IPS-18c (cell line): ENCODE measurements around the gene CACNA1C.
"Not testable (repeated sequence)": the region's sequence is repeated elsewhere in the genome, so short reads cannot be mapped to it uniquely, and the experiment has no call there.

Experiments used
- H3K4me3 ChIP-seq: 2 replicates; pipeline ENCODE4 v1.7.0; 2013; ENCODE audit warnings: low read depth, mild to moderate bottlenecking, low read length, moderate library complexity; ENCODE audit not compliant: insufficient read depth
- H3K9me3 ChIP-seq: one replicate; pipeline ENCODE4 v1.6.1; 2013; ENCODE audit warnings: mild to moderate bottlenecking, low read length, moderate library complexity; ENCODE audit not compliant: control insufficient read depth, insufficient read depth

CACNA1C gene

DNA sequence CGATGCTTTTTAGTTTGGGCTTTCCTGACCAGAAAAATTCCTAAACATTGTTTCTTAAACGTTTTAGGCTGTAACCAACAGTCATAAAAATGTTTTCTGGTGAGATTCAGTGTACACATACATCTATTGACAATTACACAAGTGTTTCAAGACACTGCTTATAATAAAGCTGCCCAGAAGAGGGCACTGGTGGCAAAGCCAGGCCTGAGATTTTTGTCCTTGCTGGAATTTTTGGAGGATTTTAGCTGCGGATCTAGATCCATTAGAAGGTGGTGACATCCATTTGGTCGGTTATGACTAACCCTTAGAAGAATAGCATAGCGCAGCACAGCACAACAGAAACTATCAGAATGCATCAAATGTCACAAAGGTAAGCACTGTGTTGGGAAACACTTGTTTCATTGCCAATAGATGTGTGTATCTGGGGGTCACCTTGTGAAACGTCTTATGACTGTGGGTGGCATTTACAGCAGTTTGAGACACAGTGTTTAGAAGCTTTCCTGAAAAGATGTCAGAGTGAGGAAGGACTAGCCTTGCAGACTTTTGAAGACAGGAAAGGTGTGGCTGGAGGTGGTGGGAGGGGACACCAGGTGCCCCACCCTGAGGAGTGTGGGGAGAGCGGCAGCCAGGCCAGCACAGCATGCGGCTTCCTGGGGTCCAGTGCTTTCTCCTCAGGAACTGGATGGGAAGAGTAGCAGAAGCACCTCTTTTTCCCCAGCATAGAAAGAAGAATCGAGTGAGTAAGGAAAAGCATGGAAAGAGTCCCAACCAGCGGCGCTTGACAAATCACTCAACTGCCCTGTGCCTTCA is 687.2 kb downstream of the CACNA1C start:
- peaks cover 1% of the 10 kb centered on the region for H3K9me3 ChIP-seq
- no peak overlapping the region for H3K4me3 ChIP-seq

GRCh38 chr12:2742037-2742436 is 689.2 kb downstream of the CACNA1C start:
- H3K4me3 ChIP-seq, H3K9me3 ChIP-seq: not testable (repeated sequence)

DNA sequence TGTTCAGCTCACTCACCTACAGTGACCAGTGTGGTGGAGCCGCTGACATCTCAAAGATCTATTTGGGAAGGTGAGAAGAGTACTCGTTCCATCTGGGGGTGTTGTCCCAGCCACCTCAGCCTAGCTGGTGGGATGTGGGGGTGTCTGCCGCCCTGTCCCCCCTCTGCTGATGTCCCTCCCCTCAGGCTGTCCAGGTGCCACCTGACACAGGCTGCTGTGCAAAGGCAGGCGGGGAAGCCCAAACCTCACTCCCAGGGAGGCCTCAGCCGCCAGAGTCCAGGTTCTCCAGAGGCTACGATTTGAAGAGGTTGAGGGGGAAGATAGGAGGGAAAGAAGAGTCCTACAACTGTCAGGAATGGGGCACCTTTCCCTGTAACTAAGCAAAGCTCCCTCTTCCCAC is 690.7 kb downstream of the CACNA1C start:
- H3K9me3 ChIP-seq, result peaks cover 2% of the 10 kb centered on the region
- H3K4me3 ChIP-seq, result no peak overlapping the region

- peaks cover 2% of the 10 kb centered on the region for H3K9me3 ChIP-seq
- H3K4me3 ChIP-seq, result no peak overlapping the region
Measured at GRCh38 chr12:2745655-2746054, 692.9 kb downstream of the CACNA1C start.
